IPS DF 19.7 (cell line): ENCODE measurements around the gene PTPRD.

Experiments
- DNase-seq: peaks from one replicate; pipeline ENCODE4 v3.0.0-alpha.2; 2013; ENCODE audit warnings: low read depth, low spot score

The PTPRD gene

GRCh38 chr9:8867148-8867547, 1745.7 kb downstream of the PTPRD start:
- DNase-seq: no peak

- DNase-seq: no peak
Measured at GRCh38 chr9:8864545-8864896, 1748.3 kb downstream of the PTPRD start.

- no peak for DNase-seq
Measured at GRCh38 chr9:8863886-8864544, 1748.8 kb downstream of the PTPRD start.

- DNase-seq: no peak
Measured at GRCh38 chr9:8863069-8863468, 1749.7 kb downstream of the PTPRD start.

- DNase-seq: no peak
Measured at GRCh38 chr9:8860925-8861324, 1751.9 kb downstream of the PTPRD start.

- DNase-seq: no peak
Measured at GRCh38 chr9:8860086-8860485, 1752.7 kb downstream of the PTPRD start.

- no peak for DNase-seq
Measured at GRCh38 chr9:8859416-8859815, 1753.4 kb downstream of the PTPRD start.

GRCh38 chr9:8858596-8859161, 1754.1 kb downstream of the PTPRD start:
- DNase-seq: no peak

- DNase-seq: no peak
Measured at GRCh38 chr9:8857926-8858595, 1754.7 kb downstream of the PTPRD start.

GRCh38 chr9:8857068-8857925, 1755.5 kb downstream of the PTPRD start:
- DNase-seq: no peak

GRCh38 chr9:8856396-8857067, 1756.3 kb downstream of the PTPRD start:
- no peak for DNase-seq

GRCh38 chr9:8855046-8855445, 1757.8 kb downstream of the PTPRD start:
- DNase-seq: no peak

GRCh38 chr9:8852301-8852864, 1760.4 kb downstream of the PTPRD start:
- no peak for DNase-seq

GRCh38 chr9:8850914-8851313, 1761.9 kb downstream of the PTPRD start:
- DNase-seq: no peak

- no peak for DNase-seq
Measured at GRCh38 chr9:8845808-8846207, 1767.0 kb downstream of the PTPRD start.

GRCh38 chr9:8845376-8845775, 1767.4 kb downstream of the PTPRD start:
- DNase-seq: no peak

- DNase-seq: no peak
Measured at GRCh38 chr9:8844549-8844948, 1768.3 kb downstream of the PTPRD start.

- no peak for DNase-seq
Measured at GRCh38 chr9:8842402-8843193, 1770.2 kb downstream of the PTPRD start.

- no peak for DNase-seq
Measured at GRCh38 chr9:8838136-8838535, 1774.7 kb downstream of the PTPRD start.

- no peak for DNase-seq
Measured at GRCh38 chr9:8835291-8835690, 1777.5 kb downstream of the PTPRD start.

- no peak for DNase-seq
Measured at GRCh38 chr9:8832955-8833354, 1779.8 kb downstream of the PTPRD start.
